GM21737 (cell line): ENCODE results near the gene TMC3.

ENCODE experiments used
- ATAC-seq: cut with Tn5 transposase; IDR thresholded peaks from one replicate; pipeline ENCODE4 v1.9.1; 2021; ENCODE audit warnings: mild to moderate bottlenecking, moderate library complexity; ENCODE audit not compliant: unreplicated experiment

TMC3 gene

GRCh38 chr15:81385721-81386076 is 11.7 kb upstream of the TMC3 start:
- ATAC-seq, result no peak

GRCh38 chr15:81384891-81385720 is 11.1 kb upstream of the TMC3 start:
- no peak for ATAC-seq

GRCh38 chr15:81381720-81382119 is 7.7 kb upstream of the TMC3 start:
- no peak for ATAC-seq

GRCh38 chr15:81380668-81381067 is 6.7 kb upstream of the TMC3 start:
- no peak for ATAC-seq

GRCh38 chr15:81380203-81380602 is 6.2 kb upstream of the TMC3 start:
- no peak for ATAC-seq

- ATAC-seq, result no peak
Observed at GRCh38 chr15:81379269-81379668, 5.3 kb upstream of the TMC3 start.

GRCh38 chr15:81378443-81378842 is 4.4 kb upstream of the TMC3 start:
- ATAC-seq, result no peak

GRCh38 chr15:81377871-81378270 is 3.9 kb upstream of the TMC3 start:
- ATAC-seq, result no peak

- ATAC-seq, result no peak
Observed at GRCh38 chr15:81376231-81376630, 2.2 kb upstream of the TMC3 start.

- no peak for ATAC-seq
Observed at GRCh38 chr15:81375461-81375860, 1.4 kb upstream of the TMC3 start.

GRCh38 chr15:81373176-81373575 is 837 bp downstream of the TMC3 start:
- no peak for ATAC-seq

GRCh38 chr15:81372575-81372974 is 1.4 kb downstream of the TMC3 start:
- ATAC-seq, result no peak

GRCh38 chr15:81363718-81364500 is 10.1 kb downstream of the TMC3 start:
- no peak for ATAC-seq

GRCh38 chr15:81363276-81363675 is 10.7 kb downstream of the TMC3 start:
- no peak for ATAC-seq

GRCh38 chr15:81362790-81363189 is 11.2 kb downstream of the TMC3 start:
- no peak for ATAC-seq

- no peak for ATAC-seq
Observed at GRCh38 chr15:81361891-81362290, 12.1 kb downstream of the TMC3 start.

GRCh38 chr15:81360491-81360890 is 13.5 kb downstream of the TMC3 start:
- no peak for ATAC-seq

- no peak for ATAC-seq
Observed at GRCh38 chr15:81358248-81358647, 15.8 kb downstream of the TMC3 start.

- ATAC-seq, result no peak
Observed at GRCh38 chr15:81357180-81357686, 16.8 kb downstream of the TMC3 start.

GRCh38 chr15:81356252-81356651 is 17.8 kb downstream of the TMC3 start:
- ATAC-seq, result no peak

GRCh38 chr15:81351651-81352050 is 22.4 kb downstream of the TMC3 start:
- no peak for ATAC-seq

GRCh38 chr15:81349271-81349670 is 24.7 kb downstream of the TMC3 start:
- no peak for ATAC-seq
